ENCODE data around the gene ITGA11. TPM values are rescaled to one million over a fixed set of nuclear protein-coding genes. Genes with fewer than 3 reads are reported as not detected.

Gene ITGA11
- total and polyA plus RNA-seq, 2 experiments from 2014 or later: 0.03 to 0.40 TPM

DNA sequence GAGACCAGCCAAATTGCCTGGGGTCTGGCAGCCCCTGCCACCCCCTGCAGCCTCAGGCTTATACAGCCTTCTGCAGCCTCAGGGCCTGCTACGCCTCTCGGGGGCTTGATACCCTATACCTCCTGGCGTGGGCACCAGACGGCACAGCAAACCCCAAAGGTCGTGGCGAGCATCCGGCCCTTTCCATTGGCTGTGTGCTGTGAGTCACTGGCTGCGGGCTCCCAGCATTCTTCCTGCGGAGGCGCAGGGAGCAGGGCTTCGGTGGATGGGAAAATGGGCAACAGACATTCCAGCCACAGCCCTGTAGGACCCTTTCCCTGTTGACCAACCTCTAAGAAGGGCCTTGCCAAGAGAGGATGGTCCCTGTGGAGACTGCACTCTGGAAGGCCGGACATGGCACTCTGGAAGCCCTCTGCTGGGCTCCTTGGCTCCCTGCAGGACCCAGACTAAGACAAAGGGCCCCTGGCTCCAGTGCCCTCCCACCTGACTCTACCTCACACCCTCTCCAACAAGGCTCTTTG lies 59.6 kb downstream of the ITGA11 start:
- H3K36me3 ChIP-seq (ENCODE audit: insufficient read depth): no peaks in the 10 kb centered on the region
- H3K79me2 ChIP-seq (replicated peaks; ENCODE audit: insufficient read depth): no peaks in the 10 kb centered on the region
- H2AFZ ChIP-seq: peak overlapping the region; percentile 94
- DNase-seq (ENCODE audit: low spot score) (peak; percentile 80), ATAC-seq (peak; percentile 99)
- Mint-ChIP-seq H3K27me3 (ENCODE audit: insufficient read depth, low read depth, poor library complexity) (peaks cover 12% of the 10 kb centered on the region), H3K36me3 (ENCODE audit: low read depth) (no peaks in the 10 kb centered on the region), H3K4me3 (no peak overlapping the region), H3K4me1 (no peaks in the 10 kb centered on the region; the same call in 2 of the 3 replicates), H3K9me3 (no peaks in the 10 kb centered on the region), H3K27ac (no peak overlapping the region)
- no peaks in the 10 kb centered on the region for H3K9me2 ChIP-seq (ENCODE audit: insufficient read depth)
- no peak overlapping the region for H3K27ac ChIP-seq (ENCODE audit: low read depth)
- no peak overlapping the region for H3K4me2 ChIP-seq
- H4K20me1 ChIP-seq (replicated peaks; ENCODE audit: insufficient read depth): no peaks in the 10 kb centered on the region
- TF ChIP-seq, protein P1, sequence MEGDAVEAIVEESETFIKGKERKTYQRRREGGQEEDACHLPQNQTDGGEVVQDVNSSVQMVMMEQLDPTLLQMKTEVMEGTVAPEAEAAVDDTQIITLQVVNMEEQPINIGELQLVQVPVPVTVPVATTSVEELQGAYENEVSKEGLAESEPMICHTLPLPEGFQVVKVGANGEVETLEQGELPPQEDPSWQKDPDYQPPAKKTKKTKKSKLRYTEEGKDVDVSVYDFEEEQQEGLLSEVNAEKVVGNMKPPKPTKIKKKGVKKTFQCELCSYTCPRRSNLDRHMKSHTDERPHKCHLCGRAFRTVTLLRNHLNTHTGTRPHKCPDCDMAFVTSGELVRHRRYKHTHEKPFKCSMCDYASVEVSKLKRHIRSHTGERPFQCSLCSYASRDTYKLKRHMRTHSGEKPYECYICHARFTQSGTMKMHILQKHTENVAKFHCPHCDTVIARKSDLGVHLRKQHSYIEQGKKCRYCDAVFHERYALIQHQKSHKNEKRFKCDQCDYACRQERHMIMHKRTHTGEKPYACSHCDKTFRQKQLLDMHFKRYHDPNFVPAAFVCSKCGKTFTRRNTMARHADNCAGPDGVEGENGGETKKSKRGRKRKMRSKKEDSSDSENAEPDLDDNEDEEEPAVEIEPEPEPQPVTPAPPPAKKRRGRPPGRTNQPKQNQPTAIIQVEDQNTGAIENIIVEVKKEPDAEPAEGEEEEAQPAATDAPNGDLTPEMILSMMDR (conservative IDR thresholded peaks at IDR 0.05; ENCODE audit: low read depth in 2 of 2): peak; percentile 54 to 58
- TF ChIP-seq EZH2phosphoT487 (IDR thresholded peaks at IDR 0.05; ENCODE audit: unreplicated experiment): no peak
- no peaks in the 10 kb centered on the region for H3K27me3 ChIP-seq (ENCODE audit: insufficient read depth)
- no peaks in the 10 kb centered on the region for H3K4me1 ChIP-seq (ENCODE audit: insufficient read depth)
- no peak overlapping the region for H3K4me3 ChIP-seq
- H3F3A ChIP-seq (replicated peaks; ENCODE audit: low read depth): no peaks in the 10 kb centered on the region

DNA sequence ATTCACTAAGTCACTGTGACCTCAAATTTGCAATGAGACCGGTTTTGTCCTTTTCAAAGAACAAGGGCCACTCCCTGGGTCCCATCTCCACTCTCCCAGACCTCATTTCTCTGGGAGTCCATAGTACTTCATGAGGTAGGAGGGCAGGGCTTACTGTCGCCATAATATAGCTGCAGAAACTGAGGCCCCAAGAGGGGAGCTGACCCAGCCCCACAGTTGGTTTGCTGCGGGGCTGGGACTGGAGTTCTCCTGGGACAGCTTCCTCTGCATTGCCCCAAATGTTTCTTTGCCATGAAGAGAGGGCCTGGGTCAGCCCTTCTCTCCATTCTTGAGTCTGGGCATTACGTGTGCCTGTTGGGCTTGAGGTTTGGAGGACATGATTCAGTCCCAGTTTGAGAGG lies 60.1 kb downstream of the ITGA11 start:
- H3K36me3 ChIP-seq (ENCODE audit: insufficient read depth): no peaks in the 10 kb centered on the region
- H3K36me3 Mint-ChIP-seq (ENCODE audit: low read depth): no peaks in the 10 kb centered on the region
- no peaks in the 10 kb centered on the region for H3K9me2 ChIP-seq (ENCODE audit: insufficient read depth)
- H3K9me3 Mint-ChIP-seq: no peaks in the 10 kb centered on the region
- peaks cover 15% of the 10 kb centered on the region for H3K27me3 Mint-ChIP-seq (ENCODE audit: insufficient read depth, low read depth, poor library complexity)
- H3K4me1 ChIP-seq (ENCODE audit: insufficient read depth): no peaks in the 10 kb centered on the region
- no peak overlapping the region for H3K27ac ChIP-seq (ENCODE audit: low read depth)
- TF ChIP-seq JUNB (IDR thresholded peaks at IDR 0.05; ENCODE audit: unreplicated experiment) (no peak), NANOG (IDR thresholded peaks at IDR 0.05; ENCODE audit: borderline replicate concordance) (no peak)
- DNase-seq (ENCODE audit: low spot score) (no peak), ATAC-seq (no peak)
- H3K4me1 Mint-ChIP-seq: peaks cover 3% of the 10 kb centered on the region
- H2AFZ ChIP-seq: peak overlapping the region; percentile 94
- H3K4me3 Mint-ChIP-seq: no peak overlapping the region
- no peak overlapping the region for H3K4me2 ChIP-seq
- no peaks in the 10 kb centered on the region for H3K79me2 ChIP-seq (replicated peaks; ENCODE audit: insufficient read depth)
- H3K27ac Mint-ChIP-seq: no peak overlapping the region
- H3F3A ChIP-seq (replicated peaks; ENCODE audit: low read depth): no peaks in the 10 kb centered on the region
- no peak overlapping the region for H3K4me3 ChIP-seq
- no peaks in the 10 kb centered on the region for H3K27me3 ChIP-seq (ENCODE audit: insufficient read depth)
- H4K20me1 ChIP-seq (replicated peaks; ENCODE audit: insufficient read depth): no peaks in the 10 kb centered on the region

DNA sequence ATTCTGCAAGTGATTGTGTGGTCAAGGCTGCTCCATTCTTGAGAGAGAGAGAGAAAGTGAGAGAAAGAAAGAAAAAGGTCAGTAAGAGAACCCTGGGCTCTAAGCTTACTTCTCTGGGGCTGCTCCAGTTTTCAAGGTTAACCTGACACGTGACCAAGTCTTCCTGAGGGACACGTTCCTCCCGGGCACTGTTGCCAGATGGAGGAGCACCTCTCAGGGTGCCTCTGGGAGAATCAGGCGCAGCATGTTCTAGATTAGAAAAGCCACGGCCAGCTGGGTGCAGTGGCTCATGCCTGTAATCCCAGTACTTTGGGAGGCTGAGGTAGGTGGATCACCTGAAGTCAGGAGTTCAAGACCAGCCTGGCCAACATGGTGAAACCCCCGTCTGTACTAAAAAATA lies 60.8 kb downstream of the ITGA11 start:
- Mint-ChIP-seq H3K4me1 (peaks cover 5% of the 10 kb centered on the region), H3K27me3 (ENCODE audit: insufficient read depth, low read depth, poor library complexity) (peaks cover 15% of the 10 kb centered on the region), H3K4me3 (no peak overlapping the region), H3K27ac (no peak overlapping the region), H3K36me3 (ENCODE audit: low read depth) (no peaks in the 10 kb centered on the region), H3K9me3 (no peaks in the 10 kb centered on the region)
- Histone ChIP-seq H3K4me1 (ENCODE audit: insufficient read depth) (no peaks in the 10 kb centered on the region), H3K4me3 (no peak overlapping the region), H3K36me3 (ENCODE audit: insufficient read depth) (no peaks in the 10 kb centered on the region), H3K9me2 (ENCODE audit: insufficient read depth) (no peaks in the 10 kb centered on the region), H3K27me3 (ENCODE audit: insufficient read depth) (no peaks in the 10 kb centered on the region), H2AFZ (no peak overlapping the region), H3K4me2 (no peak overlapping the region), H3K79me2 (replicated peaks; ENCODE audit: insufficient read depth) (no peaks in the 10 kb centered on the region), H3K27ac (ENCODE audit: low read depth) (no peak overlapping the region), H4K20me1 (replicated peaks; ENCODE audit: insufficient read depth) (no peaks in the 10 kb centered on the region), H3F3A (replicated peaks; ENCODE audit: low read depth) (no peaks in the 10 kb centered on the region)
- DNase-seq (ENCODE audit: low spot score) (no peak), ATAC-seq (no peak)
- TF ChIP-seq, protein P2, sequence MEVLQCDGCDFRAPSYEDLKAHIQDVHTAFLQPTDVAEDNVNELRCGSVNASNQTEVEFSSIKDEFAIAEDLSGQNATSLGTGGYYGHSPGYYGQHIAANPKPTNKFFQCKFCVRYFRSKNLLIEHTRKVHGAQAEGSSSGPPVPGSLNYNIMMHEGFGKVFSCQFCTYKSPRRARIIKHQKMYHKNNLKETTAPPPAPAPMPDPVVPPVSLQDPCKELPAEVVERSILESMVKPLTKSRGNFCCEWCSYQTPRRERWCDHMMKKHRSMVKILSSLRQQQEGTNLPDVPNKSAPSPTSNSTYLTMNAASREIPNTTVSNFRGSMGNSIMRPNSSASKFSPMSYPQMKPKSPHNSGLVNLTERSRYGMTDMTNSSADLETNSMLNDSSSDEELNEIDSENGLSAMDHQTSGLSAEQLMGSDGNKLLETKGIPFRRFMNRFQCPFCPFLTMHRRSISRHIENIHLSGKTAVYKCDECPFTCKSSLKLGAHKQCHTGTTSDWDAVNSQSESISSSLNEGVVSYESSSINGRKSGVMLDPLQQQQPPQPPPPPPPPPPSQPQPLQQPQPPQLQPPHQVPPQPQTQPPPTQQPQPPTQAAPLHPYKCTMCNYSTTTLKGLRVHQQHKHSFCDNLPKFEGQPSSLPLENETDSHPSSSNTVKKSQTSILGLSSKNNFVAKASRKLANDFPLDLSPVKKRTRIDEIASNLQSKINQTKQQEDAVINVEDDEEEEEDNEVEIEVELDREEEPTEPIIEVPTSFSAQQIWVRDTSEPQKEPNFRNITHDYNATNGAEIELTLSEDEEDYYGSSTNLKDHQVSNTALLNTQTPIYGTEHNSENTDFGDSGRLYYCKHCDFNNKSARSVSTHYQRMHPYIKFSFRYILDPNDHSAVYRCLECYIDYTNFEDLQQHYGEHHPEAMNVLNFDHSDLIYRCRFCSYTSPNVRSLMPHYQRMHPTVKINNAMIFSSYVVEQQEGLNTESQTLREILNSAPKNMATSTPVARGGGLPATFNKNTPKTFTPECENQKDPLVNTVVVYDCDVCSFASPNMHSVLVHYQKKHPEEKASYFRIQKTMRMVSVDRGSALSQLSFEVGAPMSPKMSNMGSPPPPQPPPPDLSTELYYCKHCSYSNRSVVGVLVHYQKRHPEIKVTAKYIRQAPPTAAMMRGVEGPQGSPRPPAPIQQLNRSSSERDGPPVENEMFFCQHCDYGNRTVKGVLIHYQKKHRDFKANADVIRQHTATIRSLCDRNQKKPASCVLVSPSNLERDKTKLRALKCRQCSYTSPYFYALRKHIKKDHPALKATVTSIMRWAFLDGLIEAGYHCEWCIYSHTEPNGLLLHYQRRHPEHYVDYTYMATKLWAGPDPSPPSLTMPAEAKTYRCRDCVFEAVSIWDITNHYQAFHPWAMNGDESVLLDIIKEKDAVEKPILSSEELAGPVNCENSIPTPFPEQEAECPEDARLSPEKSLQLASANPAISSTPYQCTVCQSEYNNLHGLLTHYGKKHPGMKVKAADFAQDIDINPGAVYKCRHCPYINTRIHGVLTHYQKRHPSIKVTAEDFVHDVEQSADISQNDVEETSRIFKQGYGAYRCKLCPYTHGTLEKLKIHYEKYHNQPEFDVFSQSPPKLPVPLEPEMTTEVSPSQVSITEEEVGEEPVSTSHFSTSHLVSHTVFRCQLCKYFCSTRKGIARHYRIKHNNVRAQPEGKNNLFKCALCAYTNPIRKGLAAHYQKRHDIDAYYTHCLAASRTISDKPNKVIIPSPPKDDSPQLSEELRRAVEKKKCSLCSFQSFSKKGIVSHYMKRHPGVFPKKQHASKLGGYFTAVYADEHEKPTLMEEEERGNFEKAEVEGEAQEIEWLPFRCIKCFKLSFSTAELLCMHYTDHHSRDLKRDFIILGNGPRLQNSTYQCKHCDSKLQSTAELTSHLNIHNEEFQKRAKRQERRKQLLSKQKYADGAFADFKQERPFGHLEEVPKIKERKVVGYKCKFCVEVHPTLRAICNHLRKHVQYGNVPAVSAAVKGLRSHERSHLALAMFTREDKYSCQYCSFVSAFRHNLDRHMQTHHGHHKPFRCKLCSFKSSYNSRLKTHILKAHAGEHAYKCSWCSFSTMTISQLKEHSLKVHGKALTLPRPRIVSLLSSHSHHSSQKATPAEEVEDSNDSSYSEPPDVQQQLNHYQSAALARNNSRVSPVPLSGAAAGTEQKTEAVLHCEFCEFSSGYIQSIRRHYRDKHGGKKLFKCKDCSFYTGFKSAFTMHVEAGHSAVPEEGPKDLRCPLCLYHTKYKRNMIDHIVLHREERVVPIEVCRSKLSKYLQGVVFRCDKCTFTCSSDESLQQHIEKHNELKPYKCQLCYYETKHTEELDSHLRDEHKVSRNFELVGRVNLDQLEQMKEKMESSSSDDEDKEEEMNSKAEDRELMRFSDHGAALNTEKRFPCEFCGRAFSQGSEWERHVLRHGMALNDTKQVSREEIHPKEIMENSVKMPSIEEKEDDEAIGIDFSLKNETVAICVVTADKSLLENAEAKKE (CRISPR knock-in tag; IDR thresholded peaks at IDR 0.05): no peak
- TF ChIP-seq EZH2phosphoT487 (IDR thresholded peaks at IDR 0.05; ENCODE audit: unreplicated experiment) (no peak), ZNF114 (CRISPR knock-in tag; IDR thresholded peaks at IDR 0.05) (no peak)
- TF ChIP-seq, protein P3, sequence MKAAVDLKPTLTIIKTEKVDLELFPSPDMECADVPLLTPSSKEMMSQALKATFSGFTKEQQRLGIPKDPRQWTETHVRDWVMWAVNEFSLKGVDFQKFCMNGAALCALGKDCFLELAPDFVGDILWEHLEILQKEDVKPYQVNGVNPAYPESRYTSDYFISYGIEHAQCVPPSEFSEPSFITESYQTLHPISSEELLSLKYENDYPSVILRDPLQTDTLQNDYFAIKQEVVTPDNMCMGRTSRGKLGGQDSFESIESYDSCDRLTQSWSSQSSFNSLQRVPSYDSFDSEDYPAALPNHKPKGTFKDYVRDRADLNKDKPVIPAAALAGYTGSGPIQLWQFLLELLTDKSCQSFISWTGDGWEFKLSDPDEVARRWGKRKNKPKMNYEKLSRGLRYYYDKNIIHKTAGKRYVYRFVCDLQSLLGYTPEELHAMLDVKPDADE (IDR thresholded peaks at IDR 0.05): no peak

All from GM23338 (cell line).